RWPE1 (cell line): ENCODE measurements around the gene ALKBH2.

Experiments used
- CTCF ChIA-PET: fragments of 350-600 bp; sonication (Branson Sonifier 250); formaldehyde crosslinking; extraction: SDS; loops from one replicate; lab custom pipeline; 2021; lab: Yijun Ruan, JAX
- POLR2A ChIA-PET: fragments of 400-600 bp; formaldehyde crosslinking; extraction: SDS; loops from one replicate; lab custom pipeline; 2020; ENCODE audit warnings: antibody characterized with exemption; ENCODE audit not compliant: low non-redundant PET; lab: Yijun Ruan, JAX
- DNase-seq: peaks from one replicate; pipeline ENCODE4 v3.0.0; 2012; ENCODE audit warnings: low spot score
- H3K27ac ChIP-seq: fragments of 450-650 bp; 2 replicates; pipeline ENCODE4 v1.5.1; 2017
- CTCF ChIP-seq: fragments of 450-650 bp; conservative IDR thresholded peaks from 2 replicates; pipeline ENCODE4 v1.5.1; 2017; ENCODE audit warnings: low read depth, mild to moderate bottlenecking

The ALKBH2 gene

GRCh38 chr12:109065853-109066193 lies 27.4 kb downstream of the ALKBH2 start:
- no peak overlapping the region for H3K27ac ChIP-seq
- no peak for TF ChIP-seq CTCF
- ChIA-PET CTCF (no interaction called here), POLR2A (no interaction called here)
- DNase-seq: no peak

- ChIA-PET POLR2A (no interaction called here), CTCF (no interaction called here)
- TF ChIP-seq CTCF: no peak
- H3K27ac ChIP-seq: no peak overlapping the region
- no peak for DNase-seq
These were observed 28.0 kb downstream of the ALKBH2 start for GRCh38 chr12:109065154-109065852.

- no peak overlapping the region for H3K27ac ChIP-seq
- DNase-seq: no peak
- ChIA-PET POLR2A (no interaction called here), CTCF (interaction anchor here (0.6 to 0.7 kb wide), 2 partner anchors 113 to 306 kb away, joined by 3 read pairs; no protein-coding TSS in a partner anchor)
- no peak for TF ChIP-seq CTCF
These were observed 29.1 kb downstream of the ALKBH2 start for GRCh38 chr12:109064143-109064542.

GRCh38 chr12:109058773-109059172 lies 34.5 kb downstream of the ALKBH2 start:
- ChIA-PET POLR2A (no interaction called here), CTCF (no interaction called here)
- no peak overlapping the region for H3K27ac ChIP-seq
- DNase-seq: no peak
- no peak for TF ChIP-seq CTCF

- no peak for DNase-seq
- ChIA-PET CTCF (interaction anchor here (0.8 kb wide), 1 partner anchor 13 kb away, joined by 5 read pairs; no protein-coding TSS in a partner anchor), POLR2A (no interaction called here)
- TF ChIP-seq CTCF: no peak
- H3K27ac ChIP-seq: no peak overlapping the region
These were observed 35.9 kb downstream of the ALKBH2 start for GRCh38 chr12:109057376-109057775.

- ChIA-PET CTCF (interaction anchor here (0.8 kb wide), 1 partner anchor 14 kb away, joined by 5 read pairs; no protein-coding TSS in a partner anchor), POLR2A (no interaction called here)
- DNase-seq: no peak
- TF ChIP-seq CTCF: no peak
- H3K27ac ChIP-seq: no peak overlapping the region
These were observed 36.4 kb downstream of the ALKBH2 start for GRCh38 chr12:109056891-109057290.
